ENCODE data around the gene EXTL1.

Gene EXTL1

DNA sequence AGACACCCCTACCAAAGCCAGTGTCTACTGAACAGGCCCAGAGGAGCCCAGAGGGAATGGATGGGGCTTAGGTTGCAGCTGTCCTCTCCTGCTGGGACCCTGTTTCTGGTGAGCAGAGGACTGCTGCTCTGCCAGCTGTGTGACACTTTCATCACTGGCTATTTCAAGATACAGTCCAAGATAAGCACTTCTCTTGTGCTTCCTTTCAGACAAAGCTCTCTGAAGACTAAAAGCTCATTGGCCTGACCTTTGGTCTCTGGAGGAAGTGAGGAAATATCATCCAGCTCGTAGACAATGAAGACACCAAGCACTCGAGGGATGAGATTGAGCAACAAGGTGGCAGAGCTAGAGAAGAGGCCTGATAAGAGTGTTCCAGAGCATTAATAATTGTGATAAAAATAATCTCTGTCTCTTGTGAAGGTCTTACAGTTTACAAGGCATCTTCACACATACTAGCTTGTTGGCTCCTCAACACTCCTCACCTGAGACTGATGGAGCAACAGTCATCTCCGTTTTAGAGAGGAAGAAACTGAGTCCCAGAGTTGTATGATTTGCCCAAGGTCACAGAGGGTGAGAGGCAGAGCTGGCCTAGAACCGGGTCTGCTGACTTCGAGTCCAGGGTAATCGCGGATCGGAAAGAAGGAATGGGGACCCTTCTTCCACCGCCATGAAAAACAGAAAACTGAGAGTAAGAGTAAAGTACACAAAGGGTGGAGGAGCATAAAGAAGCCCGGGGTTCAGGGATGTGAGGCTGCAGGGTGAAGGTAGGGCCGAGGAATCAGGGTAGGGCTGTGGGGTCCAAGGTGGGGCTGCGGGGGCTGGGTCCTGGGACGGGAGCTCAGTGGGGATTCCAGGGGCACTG lies 24.4 kb upstream of the EXTL1 start:
- no peak for DNase-seq (ENCODE audit: low read depth)

DNA sequence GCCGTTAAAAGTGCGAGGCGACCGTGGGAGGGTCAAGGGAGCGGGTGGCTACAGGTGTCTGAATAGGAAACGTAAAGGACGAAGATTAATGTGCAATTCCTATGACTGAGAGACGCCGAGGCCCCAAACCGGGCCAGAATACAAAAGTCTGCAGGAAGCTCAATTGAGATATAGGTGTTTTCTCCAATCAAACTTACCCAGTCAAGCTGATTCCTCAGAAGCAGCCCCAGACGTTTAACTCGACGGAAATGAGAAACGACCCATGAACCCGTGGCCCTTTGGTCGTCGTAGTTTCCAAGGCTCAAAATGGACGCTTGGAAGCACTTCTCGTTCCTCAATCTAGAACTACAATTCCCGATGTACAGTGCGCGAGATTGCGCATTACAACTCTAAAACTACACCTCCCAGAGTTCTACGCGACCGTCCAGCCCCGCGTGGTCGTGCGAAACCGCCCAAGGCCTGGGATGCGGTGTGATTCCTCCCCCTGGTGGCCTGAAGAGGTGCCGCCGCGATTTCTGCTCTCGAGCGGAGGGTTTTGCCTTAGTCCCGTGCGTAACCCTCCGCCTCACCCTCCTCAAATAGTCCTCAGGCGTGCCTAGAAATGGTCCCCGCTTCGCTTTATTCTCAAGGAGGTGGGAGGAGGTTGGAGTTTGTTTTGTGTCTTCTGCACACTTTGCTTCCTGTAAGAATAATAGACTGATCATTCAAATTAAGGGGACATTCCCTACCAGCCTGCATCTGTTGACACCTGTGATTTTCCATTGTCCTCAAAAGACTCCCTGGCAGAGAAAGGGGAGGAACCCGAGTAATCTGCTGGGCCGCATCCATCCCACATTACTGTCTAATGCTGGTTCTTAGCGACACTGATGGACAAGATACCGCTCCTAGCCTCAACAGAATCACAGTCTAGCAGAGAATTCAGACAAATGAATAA lies 23.5 kb upstream of the EXTL1 start, which contains the start of gene PAFAH2:
TSS of gene PAFAH2 (minus strand) at position 236 of the 934 bp plus-strand sequence. CDS start 7,247 bp downstream, outside the sequence.
- peak; percentile 95 for DNase-seq (ENCODE audit: low read depth)

GRCh38 chr1:25999041-25999800 lies 22.4 kb upstream of the EXTL1 start:
- no peak for DNase-seq (ENCODE audit: low read depth)

- no peak for DNase-seq (ENCODE audit: low read depth)
These were observed 18.3 kb upstream of the EXTL1 start for GRCh38 chr1:26003262-26003661.

DNA sequence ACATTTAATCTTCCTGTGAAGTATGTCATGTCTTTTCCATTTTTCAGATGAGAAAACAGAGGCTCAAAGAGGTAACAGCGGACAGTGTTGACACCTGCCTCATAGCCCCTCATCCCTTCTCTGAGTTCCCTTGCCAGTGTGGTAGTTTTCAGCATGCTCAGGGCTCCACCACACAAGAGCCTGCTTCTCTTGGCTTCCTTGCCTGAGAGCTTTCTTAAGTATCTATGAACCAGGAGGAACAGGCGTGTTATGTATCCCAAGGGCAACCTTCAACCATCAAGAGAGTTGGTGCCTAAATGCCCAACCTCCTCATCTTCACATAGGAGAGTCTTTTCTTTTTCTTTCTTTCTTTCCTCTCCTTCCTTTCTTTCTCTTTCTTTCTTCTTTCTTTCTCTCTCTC lies 17.8 kb upstream of the EXTL1 start:
- DNase-seq (ENCODE audit: low read depth), result no peak

GRCh38 chr1:26005434-26006105 lies 16.0 kb upstream of the EXTL1 start:
- DNase-seq (ENCODE audit: low read depth), result no peak

DNA sequence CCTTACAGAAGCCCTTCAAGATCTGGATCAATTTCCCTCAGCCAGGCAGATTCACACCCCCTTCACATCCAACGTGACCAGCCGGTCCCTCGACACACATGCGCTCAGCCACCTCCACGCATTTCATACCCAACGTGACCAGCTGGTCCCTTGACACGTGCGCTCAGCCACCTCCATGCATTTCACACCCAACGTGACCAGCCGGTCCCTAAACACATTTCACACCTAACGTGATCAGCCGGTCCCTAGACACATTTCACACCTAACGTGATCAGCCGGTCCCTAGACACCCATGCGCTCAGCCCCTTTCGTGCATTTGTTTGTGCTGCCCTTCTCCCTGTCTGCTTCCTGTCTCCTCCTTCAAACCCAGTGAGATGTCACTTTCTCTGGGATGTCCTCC lies 14.9 kb upstream of the EXTL1 start:
- DNase-seq (ENCODE audit: low read depth), result no peak

- no peak for DNase-seq (ENCODE audit: low read depth)
These were observed 11.7 kb upstream of the EXTL1 start for GRCh38 chr1:26009796-26010447.

DNA sequence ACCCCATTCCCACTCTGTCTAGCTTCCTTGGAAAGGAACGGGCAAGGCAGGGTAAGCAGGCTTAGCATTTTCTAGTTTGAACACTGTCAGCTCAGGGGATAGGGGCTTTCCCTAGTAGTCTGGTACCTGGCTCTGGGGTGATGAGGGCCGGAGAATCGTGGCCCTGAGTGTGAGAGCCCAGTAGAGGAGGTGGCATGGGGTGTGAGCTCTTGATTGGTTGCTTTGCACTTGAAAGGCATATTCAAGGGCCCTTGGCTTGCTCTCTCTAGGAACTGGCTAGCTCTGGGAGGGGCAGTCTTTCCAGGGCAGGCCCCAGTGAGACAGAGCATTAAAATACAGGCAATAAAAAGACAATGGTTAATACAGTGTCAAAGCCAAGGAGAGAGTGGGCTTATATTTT lies 10.8 kb upstream of the EXTL1 start:
- DNase-seq (ENCODE audit: low read depth), result no peak

DNA sequence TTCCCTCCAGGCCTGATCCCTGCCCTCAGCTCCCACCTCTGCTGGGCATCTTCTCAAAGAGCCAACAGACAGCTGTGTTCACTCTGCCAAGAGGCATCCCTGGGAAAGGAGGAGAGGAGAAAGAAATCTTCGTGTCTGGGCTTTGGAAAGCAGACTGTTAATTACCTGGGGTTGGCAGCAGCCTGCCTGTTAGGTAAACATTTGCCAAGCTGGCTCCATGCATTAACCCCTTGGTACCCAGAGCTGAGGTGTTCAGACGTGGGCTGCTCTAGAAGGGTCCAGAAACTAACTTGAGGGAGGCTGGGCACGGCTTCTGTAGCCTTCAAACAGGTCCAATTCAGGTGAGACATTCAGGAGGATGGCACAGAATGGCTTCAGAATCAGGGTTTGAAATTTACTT lies 8.7 kb upstream of the EXTL1 start:
- DNase-seq (ENCODE audit: low read depth), result no peak

GRCh38 chr1:26014179-26014578 lies 7.4 kb upstream of the EXTL1 start:
- DNase-seq (ENCODE audit: low read depth), result no peak

DNA sequence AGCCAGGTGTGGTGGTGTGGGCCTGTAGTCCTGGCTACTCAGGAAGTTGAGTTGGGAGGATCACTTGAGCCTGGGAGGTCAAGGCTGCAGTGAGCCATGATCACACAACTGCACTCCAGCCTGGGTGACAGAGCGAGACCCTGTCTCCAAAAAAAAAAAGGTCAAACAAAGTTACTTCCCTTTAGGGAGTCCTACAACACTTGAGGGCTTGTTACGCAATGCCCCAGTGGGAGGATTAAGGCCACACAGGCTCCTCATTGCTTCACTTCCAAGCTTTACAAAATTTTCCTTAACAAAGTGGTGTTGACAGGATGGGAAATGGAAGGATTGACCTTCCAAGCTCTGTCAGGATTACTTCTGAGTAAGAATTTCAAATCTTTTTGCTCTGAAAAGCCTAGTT lies 6.2 kb upstream of the EXTL1 start:
- no peak for DNase-seq (ENCODE audit: low read depth)

- DNase-seq (ENCODE audit: low read depth), result no peak
These were observed 5.2 kb upstream of the EXTL1 start for GRCh38 chr1:26016258-26016952.

DNA sequence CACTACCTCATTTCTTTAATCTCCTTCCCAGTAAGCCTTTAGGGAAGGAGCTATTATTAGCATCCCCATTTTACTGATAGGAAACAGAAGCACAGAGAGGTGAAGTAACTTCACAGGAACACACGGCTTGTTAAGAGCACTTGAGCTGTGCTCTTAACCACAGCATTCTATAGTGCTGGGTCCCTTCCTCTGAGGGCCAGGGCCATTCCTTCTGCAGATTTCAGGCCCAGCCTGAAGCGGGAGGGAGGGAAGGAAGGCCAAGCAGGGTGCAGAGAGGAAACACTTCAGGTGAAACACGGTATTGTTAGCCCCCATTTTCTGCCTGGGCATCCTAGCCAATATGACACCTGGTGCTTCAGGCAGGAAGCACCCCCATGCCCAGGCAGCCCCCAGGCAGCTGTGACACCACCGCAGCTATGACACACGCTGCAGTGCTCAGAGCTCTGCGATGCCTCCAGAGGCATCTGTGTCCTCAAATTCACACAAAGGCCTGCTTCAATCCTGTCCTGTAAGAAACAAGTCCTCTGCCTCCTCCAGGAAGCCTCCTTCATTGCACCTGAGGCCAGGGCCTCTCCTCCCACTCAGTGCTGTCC lies 4.5 kb upstream of the EXTL1 start:
- no peak for DNase-seq (ENCODE audit: low read depth)

DNA sequence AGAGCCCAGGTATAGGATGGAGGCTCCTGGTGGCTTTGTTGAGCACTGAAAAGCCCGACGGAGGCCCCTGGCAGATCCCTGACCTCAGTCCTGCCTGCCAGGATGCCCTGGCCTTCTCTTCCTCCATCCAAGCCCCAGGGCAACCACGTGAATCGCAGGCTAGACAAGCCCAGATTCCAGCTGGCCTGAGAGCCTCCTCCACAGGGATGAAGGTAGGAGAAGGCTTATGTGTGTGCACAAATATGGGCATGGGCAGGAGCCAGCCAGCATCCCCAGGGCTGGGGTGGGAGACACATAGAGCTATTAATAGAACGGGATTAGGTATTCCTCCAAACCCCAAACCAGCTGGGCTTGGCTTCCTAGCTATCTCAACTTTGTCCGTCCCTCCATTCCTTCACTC lies 4.0 kb upstream of the EXTL1 start:
- no peak for DNase-seq (ENCODE audit: low read depth)

DNA sequence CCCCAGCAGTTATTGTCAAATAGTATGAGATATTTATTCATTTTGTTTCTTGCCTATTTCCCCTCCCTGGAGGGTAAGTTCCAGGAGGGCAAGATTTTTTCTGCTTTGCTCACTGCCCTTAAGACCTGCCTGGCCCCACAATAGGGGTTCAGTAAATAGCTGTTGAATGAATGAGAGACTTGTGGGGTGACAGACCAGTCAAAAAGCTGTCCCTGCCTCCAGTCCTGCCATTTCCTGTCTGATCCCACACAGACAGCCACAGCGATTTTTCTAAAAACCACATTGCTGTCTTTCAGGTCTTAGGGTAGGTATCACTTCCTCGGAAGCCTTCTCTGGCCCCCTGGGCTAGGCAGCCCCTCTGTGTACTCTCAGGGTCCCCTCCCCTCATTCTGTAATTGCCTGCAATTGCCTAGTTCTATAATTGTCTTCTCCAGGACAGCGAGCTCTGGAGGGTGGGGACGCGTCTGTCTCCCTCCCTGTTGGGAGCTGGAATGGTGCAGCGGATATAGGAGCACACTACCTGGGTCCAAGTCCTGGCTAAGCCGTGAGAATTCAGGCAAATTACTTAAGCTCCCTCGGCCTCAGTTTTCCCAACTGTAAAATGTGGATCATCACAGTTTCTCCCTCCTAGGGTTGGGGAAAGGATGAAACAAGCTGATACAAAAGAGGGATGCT lies 1.8 kb upstream of the EXTL1 start:
- DNase-seq (ENCODE audit: low read depth), result no peak

DNA sequence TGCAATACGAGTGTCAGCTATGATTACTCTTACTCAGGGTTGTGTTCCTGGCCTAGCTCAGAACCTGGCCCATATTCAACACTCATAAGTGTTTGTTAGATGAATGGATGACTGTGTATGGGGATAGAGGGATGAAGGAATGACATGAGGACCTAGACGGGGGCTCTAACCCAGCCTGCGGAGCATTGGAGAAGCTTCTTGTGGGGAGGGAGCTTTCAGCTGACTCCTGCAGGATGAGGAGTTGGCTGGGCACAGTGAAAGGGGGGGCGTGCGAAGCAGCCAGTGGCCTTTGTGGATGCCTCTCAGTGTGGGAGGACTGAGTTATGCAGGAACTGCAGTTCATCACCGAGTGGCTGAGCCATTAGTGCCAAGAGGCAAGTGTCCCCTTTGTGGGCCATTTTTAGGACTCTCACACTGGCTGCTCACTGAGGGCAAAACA lies 1.2 kb upstream of the EXTL1 start:
- DNase-seq (ENCODE audit: low read depth), result no peak

GRCh38 chr1:26020941-26021646 lies 481 bp upstream of the EXTL1 start:
- no peak for DNase-seq (ENCODE audit: low read depth)

- no peak for DNase-seq (ENCODE audit: low read depth)
These were observed 817 bp downstream of the EXTL1 start for GRCh38 chr1:26022404-26022779.
